GM19023 (cell line): ENCODE measurements around the gene AMN.

Experiments used
- ATAC-seq: cut with Tn5 transposase; IDR thresholded peaks from one replicate; pipeline ENCODE4 v1.9.1; 2021; ENCODE audit warnings: mild to moderate bottlenecking, moderate library complexity; ENCODE audit not compliant: unreplicated experiment

AMN gene

DNA sequence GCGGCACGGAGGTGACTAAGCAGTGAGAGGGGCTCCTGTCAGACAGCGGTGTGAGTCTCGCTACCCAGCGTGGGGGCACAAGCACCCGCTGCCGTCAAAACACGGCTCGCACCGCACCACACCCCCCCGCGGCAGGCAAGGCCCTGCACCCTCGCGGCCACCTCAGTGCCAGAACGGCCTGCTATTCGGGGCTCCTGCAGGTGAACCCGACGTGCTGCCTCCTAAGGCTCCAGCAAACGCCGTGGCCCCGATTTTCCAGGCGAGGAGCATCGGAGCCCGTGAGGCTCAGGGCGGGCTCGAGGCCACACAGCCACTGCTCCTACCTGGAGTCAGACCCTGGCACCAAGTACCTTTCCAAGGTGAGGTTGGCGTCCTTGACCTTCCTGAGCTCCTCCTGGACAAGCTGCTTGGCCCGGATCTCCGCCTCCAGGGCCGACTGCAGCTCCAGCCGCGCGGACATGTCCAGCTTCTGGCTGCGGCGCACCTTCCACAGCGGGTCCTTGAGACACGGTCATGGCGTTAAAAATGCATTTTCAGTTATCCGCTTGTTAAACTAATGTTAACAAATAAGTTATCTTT is 41.8 kb downstream of the AMN start:
- no peak for ATAC-seq

GRCh38 chr14:102965282-102965681 is 42.8 kb downstream of the AMN start:
- no peak for ATAC-seq

DNA sequence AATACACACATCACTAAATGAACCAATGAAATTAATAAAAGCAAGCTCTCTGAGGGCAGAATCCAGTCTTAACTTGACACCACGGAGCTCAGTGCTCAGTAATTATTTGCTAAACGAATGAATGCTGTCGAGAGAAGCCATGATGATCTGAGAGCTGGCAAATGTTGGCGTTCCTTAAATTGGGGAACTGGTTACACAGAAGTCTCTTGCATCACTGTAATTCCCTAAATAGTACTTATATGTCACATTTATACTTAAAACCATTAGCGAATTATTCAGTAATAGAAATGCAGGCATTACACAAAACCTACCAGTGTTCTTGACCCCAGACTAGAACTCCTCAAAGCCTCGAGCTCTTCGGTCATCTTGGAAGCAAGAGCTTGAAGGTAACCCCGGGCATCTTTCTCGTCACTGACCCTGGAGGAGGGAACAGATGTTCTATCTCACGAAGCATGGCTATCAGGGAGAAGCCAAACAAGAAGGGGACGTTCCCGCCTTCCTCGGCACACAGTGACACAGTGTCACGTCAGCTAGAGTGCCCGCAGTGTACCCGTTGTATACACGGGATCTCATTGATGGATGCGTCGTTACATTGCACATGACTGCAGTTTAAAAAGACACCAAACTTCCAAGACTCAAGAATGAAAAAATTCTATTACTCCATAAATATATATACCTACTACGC is 43.6 kb downstream of the AMN start:
- no peak for ATAC-seq

DNA sequence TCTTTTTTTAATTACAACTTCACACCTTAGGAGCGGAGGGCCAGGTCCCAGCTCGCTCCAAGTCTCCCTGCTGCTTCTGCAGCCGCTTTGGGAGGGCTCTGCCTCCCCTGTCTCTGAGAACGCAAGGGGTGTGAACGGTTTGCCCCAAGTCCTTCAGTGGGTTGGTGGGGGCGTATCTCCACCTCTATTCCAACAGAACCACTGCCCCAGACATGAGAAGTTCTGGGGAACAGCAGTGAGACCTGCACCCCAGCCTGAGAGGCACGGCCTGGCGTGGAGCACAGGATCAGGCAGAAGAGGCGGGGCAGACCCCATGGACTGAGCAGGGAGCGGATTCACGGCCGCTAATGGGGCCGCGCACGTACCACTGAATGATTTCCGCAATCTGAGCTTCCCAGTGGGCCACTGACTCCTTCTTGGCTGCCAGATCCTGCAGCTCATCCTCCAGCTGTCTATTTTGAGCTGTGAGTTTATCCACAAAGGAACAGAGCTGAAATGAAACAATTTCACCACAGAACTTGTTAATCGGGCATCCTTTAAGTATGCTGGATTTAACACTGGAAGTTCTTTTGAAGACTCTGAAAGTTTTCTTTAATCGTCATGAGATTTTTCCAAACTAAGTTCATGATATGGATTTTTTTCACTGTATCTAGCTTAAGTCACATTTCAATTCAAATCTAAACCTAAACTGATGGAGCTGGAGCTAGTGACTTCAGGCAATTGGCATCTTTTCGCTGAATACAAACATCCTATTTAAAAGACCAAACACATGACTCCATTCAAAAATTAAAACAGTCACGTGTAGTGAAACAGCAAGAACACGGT is 44.4 kb downstream of the AMN start:
- no peak for ATAC-seq

DNA sequence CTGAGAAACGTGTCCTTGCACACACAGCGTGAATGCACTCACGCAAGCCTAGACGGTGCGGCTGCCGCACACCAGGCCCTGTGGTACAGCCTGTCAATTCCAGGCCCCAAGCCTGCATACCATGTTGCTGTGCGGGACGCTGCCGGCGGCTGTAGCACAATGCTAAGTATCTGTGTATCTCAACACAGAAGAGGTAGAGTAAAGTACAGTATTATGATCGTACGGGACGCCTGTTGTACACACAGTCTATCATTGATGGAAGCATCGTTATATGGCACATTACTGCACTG is 45.0 kb downstream of the AMN start:
- no peak for ATAC-seq

DNA sequence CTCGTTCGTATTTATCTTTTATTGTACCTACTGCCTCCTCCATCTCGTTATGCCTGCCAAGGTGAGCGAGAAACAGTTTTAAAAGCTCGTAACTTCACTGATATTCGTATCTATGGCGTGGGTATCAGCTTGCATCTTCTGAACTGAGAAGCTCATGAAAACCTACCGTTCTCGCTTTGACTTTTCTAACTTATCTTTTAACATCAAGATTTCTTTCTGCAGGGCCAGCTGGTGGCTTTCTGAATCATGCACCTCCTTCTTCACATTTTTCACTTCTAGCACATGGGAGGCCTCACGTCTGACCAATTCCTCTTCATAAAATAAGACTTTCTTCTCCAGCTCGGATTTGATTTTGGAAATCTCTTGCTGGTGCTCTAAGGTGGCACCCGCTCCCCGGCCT is 45.8 kb downstream of the AMN start:
- ATAC-seq: no peak

- no peak for ATAC-seq
These were observed 46.8 kb downstream of the AMN start for GRCh38 chr14:102969060-102969791.

GRCh38 chr14:102969901-102970300 is 47.4 kb downstream of the AMN start:
- ATAC-seq: no peak

GRCh38 chr14:102970496-102970895 is 48.0 kb downstream of the AMN start:
- no peak for ATAC-seq

DNA sequence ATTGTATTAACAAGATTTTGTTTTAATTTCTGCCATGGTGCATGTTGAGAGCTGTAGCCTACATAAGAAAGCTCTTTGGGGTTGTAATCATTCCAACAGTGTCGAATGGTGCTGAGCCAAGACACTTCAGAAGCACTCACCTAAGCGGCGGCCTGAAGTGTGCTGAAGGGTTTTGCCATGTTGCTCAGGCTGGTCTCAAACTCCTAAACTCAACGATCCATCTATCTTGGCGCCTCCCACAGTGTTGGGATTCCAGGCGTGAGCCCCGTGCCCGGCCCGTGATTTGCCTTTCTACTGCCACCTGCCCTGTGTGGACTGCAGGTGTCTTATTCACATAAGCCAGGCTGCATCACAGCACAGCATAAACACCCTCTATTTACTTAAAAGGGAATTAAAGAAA is 48.9 kb downstream of the AMN start:
- no peak for ATAC-seq

DNA sequence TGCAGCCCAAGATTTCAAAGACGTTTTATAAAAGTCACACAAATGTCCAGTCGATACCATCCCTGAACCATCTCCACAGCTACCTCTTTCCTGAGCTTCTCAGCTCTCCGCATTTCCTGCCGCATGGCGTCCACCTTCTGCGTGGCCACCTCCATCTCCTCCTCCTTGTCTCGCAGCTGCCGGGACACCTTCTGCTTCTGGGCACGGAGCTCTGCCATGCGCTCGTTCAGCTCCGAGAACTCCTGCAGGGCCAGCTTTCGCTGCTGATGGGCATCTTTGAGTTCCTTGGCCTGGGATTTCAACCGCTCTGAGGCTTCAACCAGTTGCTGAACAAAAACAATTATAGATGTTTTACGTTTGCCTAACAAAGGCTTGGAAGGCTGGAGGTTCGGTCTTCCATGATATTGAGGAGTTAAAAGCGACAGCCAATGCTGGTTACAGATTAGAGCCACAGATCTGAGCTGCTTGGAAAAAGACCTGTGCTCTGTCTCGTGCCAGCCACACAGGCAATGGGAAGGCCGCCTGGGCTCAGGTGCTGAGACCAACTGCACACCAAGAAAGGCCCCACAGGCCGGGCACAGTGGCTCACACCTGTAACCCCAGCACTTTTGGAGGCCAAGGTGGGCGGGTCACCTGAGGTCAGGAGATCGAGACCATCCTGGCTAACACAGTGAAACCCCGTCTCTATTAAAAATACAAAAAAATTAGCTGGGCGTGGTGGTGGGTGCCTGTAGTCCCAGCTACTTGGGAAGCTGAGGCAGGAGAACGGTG is 49.6 kb downstream of the AMN start:
- ATAC-seq: no peak

GRCh38 chr14:102973706-102974285 is 51.3 kb downstream of the AMN start:
- ATAC-seq: no peak

GRCh38 chr14:102975662-102976061 is 53.2 kb downstream of the AMN start:
- no peak for ATAC-seq

- ATAC-seq: no peak
These were observed 55.0 kb downstream of the AMN start for GRCh38 chr14:102977475-102977874.

DNA sequence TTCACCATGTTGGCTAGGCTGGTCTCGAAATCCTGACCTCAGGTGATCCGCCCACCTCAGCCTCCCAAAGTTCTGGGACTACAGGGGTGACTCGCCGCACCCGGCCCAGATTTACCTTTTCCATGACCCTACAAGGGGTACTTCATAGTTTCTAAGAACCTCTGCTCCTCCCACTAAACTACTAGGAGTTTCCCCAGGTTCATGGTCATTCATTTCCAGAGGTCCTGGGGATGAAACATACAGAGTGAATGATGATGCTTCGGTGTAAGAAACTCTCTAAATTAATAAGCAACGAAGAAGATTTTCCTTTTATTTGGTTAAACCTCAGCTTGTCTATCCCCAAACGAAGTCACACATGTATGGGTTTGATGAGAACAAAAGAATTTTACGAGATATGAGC is 56.9 kb downstream of the AMN start:
- ATAC-seq: no peak

- no peak for ATAC-seq
These were observed 57.9 kb downstream of the AMN start for GRCh38 chr14:102980409-102980810.
